Ishikawa (cell line): Measurements from ENCODE around the gene IFIH1.

Source experiments
- CREB1 ChIP-seq: IDR thresholded peaks from 2 replicates; pipeline ENCODE4 v1.6.1; 2012; ENCODE audit warnings: low read depth
- EP300 ChIP-seq: IDR thresholded peaks from 2 replicates; pipeline ENCODE4 v1.6.1; 2012; ENCODE audit warnings: borderline replicate concordance
- FOXM1 ChIP-seq: IDR thresholded peaks from 2 replicates; pipeline ENCODE4 v1.6.1; 2012; ENCODE audit warnings: low read depth, borderline replicate concordance
- RAD21 ChIP-seq: IDR thresholded peaks from 2 replicates; pipeline ENCODE4 v1.6.1; 2012; ENCODE audit warnings: low read depth
- REST ChIP-seq: IDR thresholded peaks from 2 replicates; pipeline ENCODE4 v1.6.1; 2012; ENCODE audit warnings: low read depth, mild to moderate bottlenecking
- TEAD4 ChIP-seq: IDR thresholded peaks from 2 replicates; pipeline ENCODE4 v1.6.1; 2012
- YY1 ChIP-seq: IDR thresholded peaks from 2 replicates; pipeline ENCODE4 v1.6.1; 2012; ENCODE audit warnings: low read depth
- ZBTB7A ChIP-seq: IDR thresholded peaks from 2 replicates; pipeline ENCODE4 v1.6.1; 2012; ENCODE audit warnings: low read depth
- TF ChIP-seq, protein P1 (sequence below): IDR thresholded peaks from 2 replicates; pipeline ENCODE4 v1.6.1; 2012

GRCh38 chr2:162340822-162341221 lies 22.3 kb upstream of the IFIH1 start:
- TF ChIP-seq CREB1 (no peak), RAD21 (no peak), YY1 (no peak), EP300 (no peak), TEAD4 (no peak), FOXM1 (no peak), ZBTB7A (no peak), REST (no peak)
- TF ChIP-seq, protein P1, sequence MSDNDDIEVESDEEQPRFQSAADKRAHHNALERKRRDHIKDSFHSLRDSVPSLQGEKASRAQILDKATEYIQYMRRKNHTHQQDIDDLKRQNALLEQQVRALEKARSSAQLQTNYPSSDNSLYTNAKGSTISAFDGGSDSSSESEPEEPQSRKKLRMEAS = no peak
